Measurements from ENCODE around the gene TNFAIP8L1.
"Not testable (repeated sequence)": the region's sequence is repeated elsewhere in the genome, so short reads cannot be mapped to it uniquely, and the experiment has no call there.

Gene TNFAIP8L1
- total RNA-seq, result 18.2 to 25.9 (median 23.2) reads per million in 3 donors

- H3K27ac ChIP-seq (ENCODE audit: insufficient read depth, low read length, poor library complexity, severe bottlenecking), result peak within 1 kb of the TSS; percentile 81
- no peaks in the 10 kb centered on the region for H3K27me3 ChIP-seq (replicated peaks; ENCODE audit: control insufficient read depth, insufficient read depth, low read length, poor library complexity, severe bottlenecking)
- H3K9me3 ChIP-seq (ENCODE audit: control insufficient read depth, low read length), result no peaks in the 10 kb centered on the region
- DNase-seq, result peak; percentile 96 to 99 (median 98)
- H3K4me1 ChIP-seq (ENCODE audit: control insufficient read depth, insufficient read depth, low read length, poor library complexity, severe bottlenecking), result peaks cover 34% of the 10 kb centered on the region
- H3K4me3 ChIP-seq (ENCODE audit: insufficient read depth, low read depth, low read length, poor library complexity, severe bottlenecking), result peak within 1 kb of the TSS; percentile 67
- H3K36me3 ChIP-seq (ENCODE audit: control insufficient read depth, insufficient read depth, low read length), result no peaks in the 10 kb centered on the region
Measured at GRCh38 chr19:4638828-4639530, at the start of gene TNFAIP8L1. TNFAIP8L1 (plus strand) TSS chr19:4639516; CDS start chr19:4651870, 12,354 bp downstream.

- H3K4me1 ChIP-seq (ENCODE audit: control insufficient read depth, insufficient read depth, low read length, poor library complexity, severe bottlenecking), result peaks cover under 1% of the 10 kb centered on the region
- H3K36me3 ChIP-seq (ENCODE audit: control insufficient read depth, insufficient read depth, low read length), result no peaks in the 10 kb centered on the region
- DNase-seq, result no peak
- H3K9me3 ChIP-seq (ENCODE audit: control insufficient read depth, low read length), result no peaks in the 10 kb centered on the region
- peaks cover 11% of the 10 kb centered on the region for H3K27me3 ChIP-seq (replicated peaks; ENCODE audit: control insufficient read depth, insufficient read depth, low read length, poor library complexity, severe bottlenecking)
- no peak overlapping the region for H3K4me3 ChIP-seq (ENCODE audit: insufficient read depth, low read depth, low read length, poor library complexity, severe bottlenecking)
- no peak overlapping the region for H3K27ac ChIP-seq (ENCODE audit: insufficient read depth, low read length, poor library complexity, severe bottlenecking)
Measured at GRCh38 chr19:4589579-4590410, 49.5 kb upstream of the TNFAIP8L1 start.

- no peak for DNase-seq
- H3K27me3 ChIP-seq (replicated peaks; ENCODE audit: control insufficient read depth, insufficient read depth, low read length, poor library complexity, severe bottlenecking), result peaks cover 4% of the 10 kb centered on the region
- no peak overlapping the region for H3K4me3 ChIP-seq (ENCODE audit: insufficient read depth, low read depth, low read length, poor library complexity, severe bottlenecking)
Measured at GRCh38 chr19:4590559-4590958, 48.8 kb upstream of the TNFAIP8L1 start.

GRCh38 chr19:4591320-4591719, 48.0 kb upstream of the TNFAIP8L1 start:
- Histone ChIP-seq H3K4me1 (ENCODE audit: control insufficient read depth, insufficient read depth, low read length, poor library complexity, severe bottlenecking) (no peaks in the 10 kb centered on the region), H3K27me3 (replicated peaks; ENCODE audit: control insufficient read depth, insufficient read depth, low read length, poor library complexity, severe bottlenecking) (peaks cover 12% of the 10 kb centered on the region), H3K27ac (ENCODE audit: insufficient read depth, low read length, poor library complexity, severe bottlenecking) (no peak overlapping the region), H3K9me3 (ENCODE audit: control insufficient read depth, low read length) (no peaks in the 10 kb centered on the region), H3K4me3 (ENCODE audit: insufficient read depth, low read depth, low read length, poor library complexity, severe bottlenecking) (no peak overlapping the region), H3K36me3 (ENCODE audit: control insufficient read depth, insufficient read depth, low read length) (no peaks in the 10 kb centered on the region)
- DNase-seq, result no peak

More at GRCh38 chr19:4590559-4590958, 48.8 kb upstream of the TNFAIP8L1 start:
- no peaks in the 10 kb centered on the region for H3K4me1 ChIP-seq (ENCODE audit: control insufficient read depth, insufficient read depth, low read length, poor library complexity, severe bottlenecking)
- H3K27ac ChIP-seq (ENCODE audit: insufficient read depth, low read length, poor library complexity, severe bottlenecking), result no peak overlapping the region
- no peaks in the 10 kb centered on the region for H3K9me3 ChIP-seq (ENCODE audit: control insufficient read depth, low read length)
- no peaks in the 10 kb centered on the region for H3K36me3 ChIP-seq (ENCODE audit: control insufficient read depth, insufficient read depth, low read length)

GRCh38 chr19:4592445-4592844, 46.9 kb upstream of the TNFAIP8L1 start:
- Histone ChIP-seq H3K36me3 (ENCODE audit: control insufficient read depth, insufficient read depth, low read length) (no peaks in the 10 kb centered on the region), H3K4me1 (ENCODE audit: control insufficient read depth, insufficient read depth, low read length, poor library complexity, severe bottlenecking) (peaks cover 3% of the 10 kb centered on the region), H3K9me3 (ENCODE audit: control insufficient read depth, low read length) (no peaks in the 10 kb centered on the region), H3K27ac (ENCODE audit: insufficient read depth, low read length, poor library complexity, severe bottlenecking) (no peak overlapping the region), H3K27me3 (replicated peaks; ENCODE audit: control insufficient read depth, insufficient read depth, low read length, poor library complexity, severe bottlenecking) (peaks cover 19% of the 10 kb centered on the region), H3K4me3 (ENCODE audit: insufficient read depth, low read depth, low read length, poor library complexity, severe bottlenecking) (no peak overlapping the region)
- no peak for DNase-seq

GRCh38 chr19:4593409-4593851, 45.9 kb upstream of the TNFAIP8L1 start:
- no peak overlapping the region for H3K27ac ChIP-seq (ENCODE audit: insufficient read depth, low read length, poor library complexity, severe bottlenecking)
- no peak overlapping the region for H3K4me3 ChIP-seq (ENCODE audit: insufficient read depth, low read depth, low read length, poor library complexity, severe bottlenecking)
- H3K9me3 ChIP-seq (ENCODE audit: control insufficient read depth, low read length), result no peaks in the 10 kb centered on the region
- peaks cover 10% of the 10 kb centered on the region for H3K4me1 ChIP-seq (ENCODE audit: control insufficient read depth, insufficient read depth, low read length, poor library complexity, severe bottlenecking)
- no peaks in the 10 kb centered on the region for H3K36me3 ChIP-seq (ENCODE audit: control insufficient read depth, insufficient read depth, low read length)
- no peak for DNase-seq
- H3K27me3 ChIP-seq (replicated peaks; ENCODE audit: control insufficient read depth, insufficient read depth, low read length, poor library complexity, severe bottlenecking), result peaks cover 23% of the 10 kb centered on the region

- Histone ChIP-seq H3K4me1 (ENCODE audit: control insufficient read depth, insufficient read depth, low read length, poor library complexity, severe bottlenecking) (peaks cover 10% of the 10 kb centered on the region), H3K9me3 (ENCODE audit: control insufficient read depth, low read length) (no peaks in the 10 kb centered on the region), H3K36me3 (ENCODE audit: control insufficient read depth, insufficient read depth, low read length) (no peaks in the 10 kb centered on the region), H3K27me3 (replicated peaks; ENCODE audit: control insufficient read depth, insufficient read depth, low read length, poor library complexity, severe bottlenecking) (peaks cover 24% of the 10 kb centered on the region), H3K4me3 (ENCODE audit: insufficient read depth, low read depth, low read length, poor library complexity, severe bottlenecking) (no peak overlapping the region), H3K27ac (ENCODE audit: insufficient read depth, low read length, poor library complexity, severe bottlenecking) (no peak overlapping the region)
- no peak for DNase-seq
Measured at GRCh38 chr19:4594201-4594600, 45.1 kb upstream of the TNFAIP8L1 start.

- not testable (repeated sequence) for H3K4me3 ChIP-seq (ENCODE audit: insufficient read depth, low read depth, low read length, poor library complexity, severe bottlenecking)
- H3K27me3 ChIP-seq (replicated peaks; ENCODE audit: control insufficient read depth, insufficient read depth, low read length, poor library complexity, severe bottlenecking), result peaks cover 22% of the 10 kb centered on the region
Measured at GRCh38 chr19:4595158-4595557, 44.2 kb upstream of the TNFAIP8L1 start.

GRCh38 chr19:4596033-4596904, 43.0 kb upstream of the TNFAIP8L1 start:
- Histone ChIP-seq H3K36me3 (ENCODE audit: control insufficient read depth, insufficient read depth, low read length) (no peaks in the 10 kb centered on the region), H3K4me3 (ENCODE audit: insufficient read depth, low read depth, low read length, poor library complexity, severe bottlenecking) (no peak overlapping the region), H3K27me3 (replicated peaks; ENCODE audit: control insufficient read depth, insufficient read depth, low read length, poor library complexity, severe bottlenecking) (peaks cover 22% of the 10 kb centered on the region), H3K27ac (ENCODE audit: insufficient read depth, low read length, poor library complexity, severe bottlenecking) (no peak overlapping the region), H3K9me3 (ENCODE audit: control insufficient read depth, low read length) (no peaks in the 10 kb centered on the region), H3K4me1 (ENCODE audit: control insufficient read depth, insufficient read depth, low read length, poor library complexity, severe bottlenecking) (peaks cover 10% of the 10 kb centered on the region)
- no peak for DNase-seq

More at GRCh38 chr19:4595158-4595557, 44.2 kb upstream of the TNFAIP8L1 start:
- DNase-seq; H3K9me3 ChIP-seq (ENCODE audit: control insufficient read depth, low read length); H3K27ac ChIP-seq (ENCODE audit: insufficient read depth, low read length, poor library complexity, severe bottlenecking); H3K36me3 ChIP-seq (ENCODE audit: control insufficient read depth, insufficient read depth, low read length); H3K4me1 ChIP-seq (ENCODE audit: control insufficient read depth, insufficient read depth, low read length, poor library complexity, severe bottlenecking): not testable (repeated sequence)

Data from effector memory CD4-positive, alpha-beta T cell (primary cell).